ENCODE data around the gene TEX54. TPM values are rescaled to one million over a fixed set of nuclear protein-coding genes. Genes with fewer than 3 reads are reported as not detected.

Gene TEX54
- total and polyA plus RNA-seq, 2 of the 4 experiments (the other 2 are of a cell fraction), result not detected

GRCh38 chr11:62787005-62787759, 45.5 kb downstream of the TEX54 start, which contains the start of gene TMEM179B:
Gene TMEM179B, plus strand, starts transcription at chr11:62787402. Its CDS starts 30 bp downstream, at chr11:62787432.
- POLR2A ChIA-PET (ENCODE audit: unreplicated experiment), result interaction anchor here (1.1 kb wide), 1 partner anchor 54 kb away, joined by 3 read pairs; no protein-coding TSS in a partner anchor
- intact Hi-C loops (cut with micrococcal nuclease), result loop anchor here (2.0 to 5.0 kb wide), 2 partner anchors 46 to 95 kb away; partner anchors contain the start of genes SLC3A2, STX5 and TEX54
- dilution Hi-C loops (cut with HindIII; ENCODE audit: low sequenced_read_pairs, unreplicated experiment), result no loop called here

More at GRCh38 chr11:62787005-62787759, 45.5 kb downstream of the TEX54 start, which contains the start of gene TMEM179B:
- no peak for TF ChIP-seq CEBPB (IDR thresholded peaks at IDR 0.05; ENCODE audit: low read depth, low read length)
- 0 out of 2 replicates have a peak, but pooled peaks have one; percentile 7 for TF ChIP-seq FOS (IDR thresholded peaks at IDR 0.05; ENCODE audit: low read depth, low read length)
- TF ChIP-seq SMC3 (IDR thresholded peaks at IDR 0.05; ENCODE audit: low read depth, low read length), result no peak
- no peak for TF ChIP-seq ELK1 (IDR thresholded peaks at IDR 0.05; ENCODE audit: borderline replicate concordance, low read depth, low read length)
- TF ChIP-seq MXI1 (IDR thresholded peaks at IDR 0.05; ENCODE audit: borderline replicate concordance, low read depth, low read length), result peak; percentile 80
- 0 out of 2 replicates have a peak, but pooled peaks have one; percentile 34 for TF ChIP-seq CHD1 (IDR thresholded peaks at IDR 0.05; ENCODE audit: low read depth, low read length)
- peak; percentile 81 for TF ChIP-seq POLR2A (IDR thresholded peaks at IDR 0.05; ENCODE audit: low read depth, low read length)
- TF ChIP-seq CTCF (conservative IDR thresholded peaks at IDR 0.05; ENCODE audit: low read depth, low read length), result peak; percentile 74
- TF ChIP-seq RCOR1 (IDR thresholded peaks at IDR 0.05; ENCODE audit: insufficient replicate concordance, low read length), result peak; percentile 92
- peak; percentile 91; the same call in 1 of the 2 replicates for TF ChIP-seq MAZ (IDR thresholded peaks at IDR 0.05; ENCODE audit: borderline replicate concordance, low read depth, low read length)
- no peak for TF ChIP-seq MAFK (IDR thresholded peaks at IDR 0.05; ENCODE audit: low read depth, low read length)
- TF ChIP-seq NFE2L2 (IDR thresholded peaks at IDR 0.05; ENCODE audit: low read depth, low read length), result no peak
- peak; percentile 57 for TF ChIP-seq RAD21 (IDR thresholded peaks at IDR 0.05; ENCODE audit: low read length)
- TF ChIP-seq RFX5 (IDR thresholded peaks at IDR 0.05; ENCODE audit: low read depth, low read length), result no peak
- H3K9ac ChIP-seq (ENCODE audit: low read depth, low read length), result peak within 1 kb of the TSS; percentile 96
- H4K8ac ChIP-seq (ENCODE audit: low read depth in 2 of 2, low read length in 2 of 2), result peak within 1 kb of the TSS; percentile 88 to 94
- H3K14ac ChIP-seq (replicated peaks; ENCODE audit: low read depth, low read length), result peak within 1 kb of the TSS; percentile 97
- CTCF ChIA-PET, result interaction anchor here (0.6 to 2.8 kb wide), 19 partner anchors 12 to 106 kb away, joined by 3 to 26 read pairs (median 4); partner anchors contain the start of genes NXF1, SLC3A2, TAF6L and ZBTB3
- peak within 1 kb of the TSS; percentile 95 for H3K4me2 ChIP-seq (ENCODE audit: low read depth, low read length)
- peak within 1 kb of the TSS; percentile 92 for H3K4ac ChIP-seq (ENCODE audit: low read depth, low read length)
- H4K91ac ChIP-seq (ENCODE audit: insufficient read depth, low read depth, low read length), result peak within 1 kb of the TSS; percentile 85
- H2BK15ac ChIP-seq (ENCODE audit: low read depth, low read length), result no peak within 1 kb of the TSS
- in situ Hi-C loops (cut with MboI; ENCODE audit: low sequenced_read_pairs), result no loop called here
- H3K27ac ChIP-seq (ENCODE audit: insufficient read depth, low read length), result peak within 1 kb of the TSS; percentile 89
- H3K4me3 ChIP-seq (ENCODE audit: insufficient read depth, low read depth, low read length), result peak within 1 kb of the TSS; percentile 94
- peak within 1 kb of the TSS; percentile 78 for H4K5ac ChIP-seq (ENCODE audit: low read depth, low read length)
- peak within 1 kb of the TSS; percentile 59 for H3K56ac ChIP-seq (ENCODE audit: extremely low read depth, insufficient read depth, low read length)
- peak; percentile 98 for DNase-seq
- 0% methylated on average over 71 of the region's 88 CpGs; no CpG with 5 or more reads in 1 of the 2 experiments for WGBS, 2 experiments (ENCODE audit: extremely low coverage in 2 of 2, insufficient read length in 1 of 2)
- H2AFZ ChIP-seq (replicated peaks; ENCODE audit: low read length, poor library complexity), result peak within 1 kb of the TSS; percentile 99
- H2AK5ac ChIP-seq (ENCODE audit: low read depth, low read length), result peak within 1 kb of the TSS; percentile 95
- H3K9me3 ChIP-seq (ENCODE audit: control insufficient read depth, insufficient read depth, low read length), result no peaks in the 10 kb centered on the region
- H2AK9ac ChIP-seq (replicated peaks; ENCODE audit: low read depth, low read length, poor library complexity), result peak within 1 kb of the TSS; percentile 100
- no peaks in the 10 kb centered on the region for H3K27me3 ChIP-seq (ENCODE audit: control insufficient read depth, insufficient read depth, low read length)
- peak within 1 kb of the TSS; percentile 70 for H2BK5ac ChIP-seq (ENCODE audit: low read depth, low read length, poor library complexity, severe bottlenecking)
- peak within 1 kb of the TSS; percentile 96 for H3K23ac ChIP-seq (ENCODE audit: low read depth, low read length)
- H3K18ac ChIP-seq (ENCODE audit: low read depth, low read length), result peak within 1 kb of the TSS; percentile 18; the same call in 1 of the 2 replicates
- no peaks in the 10 kb centered on the region for H3K9me1 ChIP-seq (ENCODE audit: insufficient read depth, low read length)
- H3K79me1 ChIP-seq (ENCODE audit: low read depth in 1 of 2, low read length in 2 of 2), result peaks cover 15 to 40% of the 10 kb centered on the region in 2 experiments; a peak in 3 of 4 replicates
- peaks cover 11% of the 10 kb centered on the region for H3K4me1 ChIP-seq (ENCODE audit: control insufficient read depth, insufficient read depth, low read length)
- ATAC-seq (ENCODE audit: low read depth), result peak; percentile 68
- H2BK120ac ChIP-seq (ENCODE audit: low read depth, low read length), result peak within 1 kb of the TSS; percentile 35
- H4K20me1 ChIP-seq (ENCODE audit: insufficient read depth, low read length), result peaks cover 11% of the 10 kb centered on the region
- BruUV-seq (replicated peaks), result no TSS peak
- H3K36me3 ChIP-seq (ENCODE audit: control insufficient read depth, insufficient read depth, low read length), result peaks cover 21% of the 10 kb centered on the region
- peak within 1 kb of the TSS; percentile 33; the same call in 1 of the 2 replicates for H2BK20ac ChIP-seq (ENCODE audit: low read depth, low read length)
